CD8-positive, alpha-beta memory T cell (primary cell): Measurements from ENCODE around the gene MSH3. TPM values are rescaled to one million over a fixed set of nuclear protein-coding genes. Genes with fewer than 3 reads are reported as not detected.
"Not testable (repeated sequence)": the region's sequence is repeated elsewhere in the genome, so short reads cannot be mapped to it uniquely, and the experiment has no call there.

Source experiments
- CTCF ChIA-PET: fragments of 350-600 bp; sonication (Branson Sonifier 250); formaldehyde crosslinking; loops from one replicate; lab custom pipeline; 2021; ENCODE audit warnings: antibody characterized with exemption; lab: Charles Lee
- POLR2A ChIA-PET: fragments of 350-600 bp; sonication (Branson Sonifier 250); formaldehyde crosslinking; loops from one replicate; lab custom pipeline; 2021; ENCODE audit warnings: antibody characterized with exemption; lab: Charles Lee
- DNase-seq, 5 donors: peaks; one replicate each; pipeline versions ENCODE4 v3.0.0 to v3.0.0-alpha.2; 2020 to 2022; ENCODE audit warnings: mixed read lengths in 1 of 5
- H3K27ac ChIP-seq: one replicate; pipeline ENCODE4 v1.7.0; 2013; ENCODE audit warnings: low read depth, mild to moderate bottlenecking, low read length, moderate library complexity
- H3K27me3 ChIP-seq: 2 replicates; pipeline ENCODE4 v1.7.0; 2013; ENCODE audit warnings: low read length, mild to moderate bottlenecking; ENCODE audit not compliant: insufficient read depth, poor library complexity, severe bottlenecking
- H3K36me3 ChIP-seq: 2 replicates; pipeline ENCODE4 v1.7.0; 2013; ENCODE audit warnings: mild to moderate bottlenecking, low read length, moderate library complexity; ENCODE audit not compliant: insufficient read depth
- H3K4me1 ChIP-seq: 2 replicates; pipeline ENCODE4 v1.7.0; 2013; ENCODE audit warnings: mild to moderate bottlenecking, low read length, moderate library complexity; ENCODE audit not compliant: insufficient read depth
- H3K4me3 ChIP-seq: 2 replicates; pipeline ENCODE4 v1.7.0; 2013; ENCODE audit warnings: mild to moderate bottlenecking, low read length
- H3K9me3 ChIP-seq: 2 replicates; pipeline ENCODE4 v1.7.0; 2013; ENCODE audit warnings: mild to moderate bottlenecking, low read length
- H3K27ac Mint-ChIP-seq, 8 donors: one replicate each; pipeline ENCODE4 v1.8.0; 2020 to 2021; ENCODE audit warnings: mixed read lengths in 8 of 8, mild to moderate bottlenecking in 6 of 8, inconsistent platforms in 3 of 8, moderate library complexity in 3 of 8
- H3K27me3 Mint-ChIP-seq, 2 donors: one replicate each; pipeline ENCODE4 v1.8.0; 2020 to 2021; ENCODE audit warnings: mixed read lengths in 2 of 2, mild to moderate bottlenecking in 1 of 2, moderate library complexity in 1 of 2
- H3K36me3 Mint-ChIP-seq, 3 donors: one replicate each; pipeline ENCODE4 v1.8.0; 2020 to 2021; ENCODE audit warnings: mixed read lengths in 3 of 3, inconsistent platforms in 1 of 3, mild to moderate bottlenecking in 1 of 3
- H3K4me1 Mint-ChIP-seq, 3 donors: one replicate each; pipeline ENCODE4 v1.8.0; 2020 to 2021; ENCODE audit warnings: mixed read lengths in 3 of 3, inconsistent platforms in 1 of 3, mild to moderate bottlenecking in 1 of 3
- H3K4me3 Mint-ChIP-seq, 7 donors: one replicate each; pipeline ENCODE4 v1.8.0; 2020 to 2021; ENCODE audit warnings: mixed read lengths in 7 of 7, mild to moderate bottlenecking in 6 of 7, moderate library complexity in 4 of 7, inconsistent platforms in 2 of 7
- H3K9me3 Mint-ChIP-seq, 5 donors: one replicate each; pipeline ENCODE4 v1.8.0; 2020 to 2022; ENCODE audit warnings: mixed read lengths in 5 of 5, mild to moderate bottlenecking in 3 of 5, moderate library complexity in 2 of 5, inconsistent platforms in 1 of 5
- polyA plus RNA-seq: library from polyadenylated mRNA; unstranded; fragments of 300-500 nt; fragmentation: Illumina TruSeq; gene quantifications from one replicate; pipeline ENCODE4 v1.2.3, GENCODE V29; 2021
- total RNA-seq, 2 experiments: library from RNA; stranded (reverse); gene quantifications; one replicate each; pipeline ENCODE4 v1.2.3, GENCODE V29; 2021

Gene MSH3
- total and polyA plus RNA-seq, 3 experiments from 2014 or later: 13.1 to 19.8 (median 19.2) TPM

DNA sequence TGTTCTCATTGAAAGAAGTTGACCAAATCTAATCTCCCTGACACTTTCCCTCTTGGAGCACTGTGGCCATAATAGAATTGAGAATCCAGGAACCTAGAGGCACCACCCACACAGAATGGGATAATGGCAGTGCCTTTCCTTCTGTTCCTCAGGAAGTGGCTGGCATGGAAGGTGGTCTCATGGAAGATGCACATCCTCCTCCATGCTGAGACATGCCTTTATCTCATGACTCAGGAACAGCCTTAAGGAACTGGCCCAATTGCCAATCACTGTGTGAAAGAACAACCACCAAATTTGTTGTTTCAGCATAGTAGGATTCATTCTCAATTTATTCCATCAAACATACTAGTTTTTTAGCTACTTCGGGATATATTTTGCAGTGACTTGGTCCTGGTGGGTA, 168.2 kb downstream of the MSH3 start:
- H3K27ac ChIP-seq: no peak overlapping the region
- Mint-ChIP-seq H3K9me3 (peaks cover 0 to 3% (median 0%) of the 10 kb centered on the region in 5 donors), H3K4me3 (no peak overlapping the region), H3K4me1 (no peaks in the 10 kb centered on the region), H3K36me3 (peaks cover 22 to 51% (median 26%) of the 10 kb centered on the region in 3 donors), H3K27me3 (no peaks in the 10 kb centered on the region), H3K27ac (peak overlapping the region in 1 of 8 donors; percentile 58)
- H3K4me3 ChIP-seq: no peak overlapping the region
- no peaks in the 10 kb centered on the region for H3K9me3 ChIP-seq
- H3K27me3 ChIP-seq: no peaks in the 10 kb centered on the region
- no peaks in the 10 kb centered on the region for H3K4me1 ChIP-seq
- no peak for DNase-seq
- POLR2A ChIA-PET: no interaction called here
- CTCF ChIA-PET: no interaction called here
- no peaks in the 10 kb centered on the region for H3K36me3 ChIP-seq

- H3K27me3 ChIP-seq, H3K9me3 ChIP-seq, CTCF ChIA-PET, H3K27me3 Mint-ChIP-seq, H3K4me1 Mint-ChIP-seq, H3K27ac Mint-ChIP-seq, DNase-seq, H3K4me3 Mint-ChIP-seq, H3K4me3 ChIP-seq, POLR2A ChIA-PET, H3K27ac ChIP-seq, H3K4me1 ChIP-seq, H3K36me3 ChIP-seq: not testable (repeated sequence)
- Mint-ChIP-seq H3K9me3 (peaks cover 5 to 15% (median 10%) of the 10 kb centered on the region in 5 donors), H3K36me3 (peaks cover 25 to 62% (median 41%) of the 10 kb centered on the region in 3 donors)
Observed at GRCh38 chr5:80824159-80824558, 169.7 kb downstream of the MSH3 start.

DNA sequence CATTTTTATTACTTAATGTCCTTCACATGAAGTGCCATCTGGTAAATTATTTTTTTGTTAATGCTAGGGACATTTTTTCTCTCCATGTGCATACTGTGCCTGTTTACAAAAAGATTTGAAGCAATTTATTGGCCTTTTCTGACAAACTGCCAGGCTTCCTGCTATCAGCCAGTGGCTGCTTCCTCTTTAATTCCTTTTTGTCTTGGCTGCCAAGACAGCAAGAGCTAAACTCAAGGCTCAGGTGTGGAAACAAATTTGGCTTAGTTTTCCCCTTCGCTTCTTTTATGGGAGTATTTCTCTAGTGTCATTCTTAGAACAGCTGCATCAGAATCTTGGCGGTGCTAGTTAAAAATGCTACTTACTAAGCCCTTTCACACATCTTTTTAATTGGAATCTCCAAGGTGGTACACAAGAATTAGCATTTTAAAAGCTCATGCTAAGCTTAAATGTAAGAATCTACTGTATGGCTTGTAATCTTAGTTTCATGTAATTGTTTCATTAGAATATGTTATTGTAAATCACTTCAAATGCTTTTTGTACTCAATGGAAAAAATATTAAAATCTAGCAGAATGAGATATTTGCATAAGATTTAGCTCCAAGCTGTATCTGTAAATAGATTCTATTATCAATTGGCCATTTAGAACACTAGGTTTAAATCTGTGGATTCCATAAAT, 171.5 kb downstream of the MSH3 start:
- DNase-seq: no peak
- Histone ChIP-seq H3K36me3 (no peaks in the 10 kb centered on the region), H3K4me1 (no peaks in the 10 kb centered on the region), H3K4me3 (no peak overlapping the region), H3K27ac (no peak overlapping the region), H3K9me3 (no peaks in the 10 kb centered on the region), H3K27me3 (no peaks in the 10 kb centered on the region)
- no peaks in the 10 kb centered on the region for H3K4me1 Mint-ChIP-seq
- ChIA-PET CTCF (interaction anchor here (1.2 kb wide), 1 partner anchor 282 kb away, joined by 5 read pairs; no protein-coding TSS in a partner anchor), POLR2A (no interaction called here)
- no peak overlapping the region for H3K4me3 Mint-ChIP-seq
- no peak overlapping the region for H3K27ac Mint-ChIP-seq
- peaks cover 6 to 17% (median 13%) of the 10 kb centered on the region in 5 donors for H3K9me3 Mint-ChIP-seq
- peaks cover 19 to 61% (median 56%) of the 10 kb centered on the region in 3 donors for H3K36me3 Mint-ChIP-seq
- H3K27me3 Mint-ChIP-seq: no peaks in the 10 kb centered on the region

GRCh38 chr5:80834710-80835109, 180.3 kb downstream of the MSH3 start:
- Histone ChIP-seq H3K4me1 (peaks cover 3% of the 10 kb centered on the region), H3K9me3 (no peaks in the 10 kb centered on the region), H3K4me3 (no peak overlapping the region), H3K27me3 (no peaks in the 10 kb centered on the region), H3K27ac (no peak overlapping the region), H3K36me3 (no peaks in the 10 kb centered on the region)
- no peak for DNase-seq
- no peaks in the 10 kb centered on the region for H3K9me3 Mint-ChIP-seq
- H3K27ac Mint-ChIP-seq: peak overlapping the region in 2 of 8 donors; percentile 58 to 62
- ChIA-PET POLR2A (no interaction called here), CTCF (no interaction called here)
- no peaks in the 10 kb centered on the region for H3K27me3 Mint-ChIP-seq
- H3K36me3 Mint-ChIP-seq: peaks cover 12 to 21% (median 13%) of the 10 kb centered on the region in 3 donors
- peaks cover 15 to 31% (median 29%) of the 10 kb centered on the region in 3 donors for H3K4me1 Mint-ChIP-seq
- no peak overlapping the region for H3K4me3 Mint-ChIP-seq

DNA sequence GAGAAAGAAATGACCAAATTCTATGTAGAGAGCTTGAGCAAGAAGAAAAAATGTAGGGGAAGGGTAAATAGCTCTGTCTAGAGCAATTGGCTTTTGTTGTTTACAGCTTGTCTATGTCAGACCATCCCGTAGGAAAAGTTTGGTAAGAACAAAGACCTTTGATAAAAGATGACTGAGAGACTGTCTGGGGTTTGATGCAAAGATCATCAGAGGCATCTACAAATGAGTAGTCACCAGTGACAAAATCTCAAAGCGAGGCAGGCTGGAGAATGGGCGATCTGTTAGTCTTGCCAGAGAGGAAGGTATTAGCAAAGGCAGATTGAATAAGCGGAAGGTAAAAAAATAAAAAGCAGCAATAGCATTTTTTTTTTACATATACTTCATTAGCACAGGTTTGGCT, 180.7 kb downstream of the MSH3 start:
- no peaks in the 10 kb centered on the region for H3K27me3 ChIP-seq
- Mint-ChIP-seq H3K4me1 (peaks cover 15 to 31% (median 29%) of the 10 kb centered on the region in 3 donors), H3K36me3 (peaks cover 9 to 18% (median 10%) of the 10 kb centered on the region in 3 donors), H3K9me3 (no peaks in the 10 kb centered on the region), H3K27me3 (no peaks in the 10 kb centered on the region), H3K27ac (peak overlapping the region in 2 of 8 donors; percentile 52 to 62), H3K4me3 (no peak overlapping the region)
- peaks cover 3% of the 10 kb centered on the region for H3K4me1 ChIP-seq
- no peak for DNase-seq
- CTCF ChIA-PET: no interaction called here
- no peak overlapping the region for H3K27ac ChIP-seq
- no peaks in the 10 kb centered on the region for H3K9me3 ChIP-seq
- no peaks in the 10 kb centered on the region for H3K36me3 ChIP-seq
- no peak overlapping the region for H3K4me3 ChIP-seq
- POLR2A ChIA-PET: no interaction called here

GRCh38 chr5:80837679-80838078, 183.2 kb downstream of the MSH3 start:
- peaks cover 3% of the 10 kb centered on the region for H3K4me1 ChIP-seq
- no peaks in the 10 kb centered on the region for H3K27me3 Mint-ChIP-seq
- H3K4me3 ChIP-seq: no peak overlapping the region
- no peaks in the 10 kb centered on the region for H3K36me3 ChIP-seq
- DNase-seq: peak in 1 of 5 donors; percentile 26
- H3K27ac Mint-ChIP-seq: peak overlapping the region in 7 of 8 donors; percentile 37 to 81 (median 51)
- peaks cover 17 to 36% (median 29%) of the 10 kb centered on the region in 3 donors for H3K4me1 Mint-ChIP-seq
- H3K9me3 ChIP-seq: no peaks in the 10 kb centered on the region
- H3K4me3 Mint-ChIP-seq: peak overlapping the region in 3 of 7 donors; percentile 13 to 41 (median 20)
- H3K27me3 ChIP-seq: no peaks in the 10 kb centered on the region
- peaks cover 9 to 14% (median 10%) of the 10 kb centered on the region in 3 donors for H3K36me3 Mint-ChIP-seq
- ChIA-PET CTCF (interaction anchor here (1.1 kb wide), 1 partner anchor 23 kb away, joined by 4 read pairs; no protein-coding TSS in a partner anchor), POLR2A (no interaction called here)
- peaks cover 0 to 5% (median 2%) of the 10 kb centered on the region in 5 donors for H3K9me3 Mint-ChIP-seq
- no peak overlapping the region for H3K27ac ChIP-seq

GRCh38 chr5:80841026-80841797, 186.8 kb downstream of the MSH3 start:
- H3K27me3 Mint-ChIP-seq, CTCF ChIA-PET, H3K4me3 Mint-ChIP-seq, H3K9me3 Mint-ChIP-seq, H3K4me1 ChIP-seq, H3K27ac ChIP-seq, H3K27me3 ChIP-seq, DNase-seq, H3K4me3 ChIP-seq, H3K36me3 ChIP-seq, H3K9me3 ChIP-seq, H3K27ac Mint-ChIP-seq, POLR2A ChIA-PET: not testable (repeated sequence)
- Mint-ChIP-seq H3K4me1 (peaks cover 35 to 46% (median 38%) of the 10 kb centered on the region in 3 donors), H3K36me3 (peaks cover 18 to 32% (median 25%) of the 10 kb centered on the region in 3 donors)

DNA sequence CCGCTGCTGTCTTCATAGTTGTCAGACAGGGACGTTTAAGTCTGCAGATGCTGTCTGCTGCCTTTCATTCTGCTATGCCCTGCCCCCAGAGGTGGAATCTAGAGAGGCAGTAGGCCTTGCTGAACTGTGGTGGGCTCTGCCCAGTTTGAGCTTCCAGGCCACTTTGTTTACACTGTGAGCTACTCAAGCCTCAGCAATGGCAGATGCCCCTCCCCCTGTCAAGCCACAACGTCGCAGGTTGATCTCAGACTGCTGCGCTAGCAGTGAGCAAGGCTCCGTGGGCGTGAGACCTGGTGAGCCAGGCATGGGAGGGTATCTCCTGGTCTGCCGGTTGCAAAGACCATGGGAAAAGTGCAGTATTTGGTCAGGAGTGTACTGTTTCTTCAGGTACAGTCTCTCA, 192.0 kb downstream of the MSH3 start:
- H3K9me3 Mint-ChIP-seq: peaks cover 9 to 28% (median 27%) of the 10 kb centered on the region in 5 donors
- H3K36me3 ChIP-seq, H3K9me3 ChIP-seq, H3K4me3 ChIP-seq, DNase-seq, H3K27ac Mint-ChIP-seq, H3K27me3 Mint-ChIP-seq, H3K4me1 ChIP-seq, CTCF ChIA-PET, POLR2A ChIA-PET, H3K27ac ChIP-seq, H3K27me3 ChIP-seq: not testable (repeated sequence)
- H3K4me1 Mint-ChIP-seq: peaks cover 22 to 36% (median 30%) of the 10 kb centered on the region in 3 donors
- peak overlapping the region in 2 of 7 donors; percentile 6 to 36 for H3K4me3 Mint-ChIP-seq
- peaks cover 39 to 61% (median 59%) of the 10 kb centered on the region in 3 donors for H3K36me3 Mint-ChIP-seq
